HG03469 (cell line): ENCODE data around the gene ZNF512B.
"Not testable (repeated sequence)": the region's sequence is repeated elsewhere in the genome, so short reads cannot be mapped to it uniquely, and the experiment has no call there.

Source experiments
- ATAC-seq: cut with Tn5 transposase; IDR thresholded peaks from one replicate; pipeline ENCODE4 v1.9.1; 2021; ENCODE audit warnings: mild to moderate bottlenecking, moderate library complexity, moderate number of reproducible peaks; ENCODE audit not compliant: unreplicated experiment

ZNF512B gene

GRCh38 chr20:63978319-63979228, 8.8 kb upstream of the ZNF512B start:
- no peak for ATAC-seq

- ATAC-seq, result no peak
Measured at GRCh38 chr20:63977739-63978276, 8.1 kb upstream of the ZNF512B start.

GRCh38 chr20:63976980-63977738, 7.4 kb upstream of the ZNF512B start:
- no peak for ATAC-seq

- not testable (repeated sequence) for ATAC-seq
Measured at GRCh38 chr20:63976511-63976910, 6.8 kb upstream of the ZNF512B start.

- no peak for ATAC-seq
Measured at GRCh38 chr20:63974402-63975200, 4.9 kb upstream of the ZNF512B start.

- no peak for ATAC-seq
Measured at GRCh38 chr20:63973636-63974401, 4.1 kb upstream of the ZNF512B start.

GRCh38 chr20:63973160-63973479, 3.4 kb upstream of the ZNF512B start:
- ATAC-seq, result no peak

GRCh38 chr20:63972312-63973159, 2.8 kb upstream of the ZNF512B start:
- ATAC-seq, result no peak

- not testable (repeated sequence) for ATAC-seq
Measured at GRCh38 chr20:63971960-63972311, 2.2 kb upstream of the ZNF512B start.

- no peak for ATAC-seq
Measured at GRCh38 chr20:63970714-63971431, 1.1 kb upstream of the ZNF512B start.

GRCh38 chr20:63968928-63969760, 586 bp downstream of the ZNF512B start:
- no peak for ATAC-seq

- ATAC-seq, result no peak
Measured at GRCh38 chr20:63968136-63968927, 1.4 kb downstream of the ZNF512B start.

GRCh38 chr20:63967330-63968135, 2.2 kb downstream of the ZNF512B start:
- no peak for ATAC-seq

GRCh38 chr20:63966944-63967322, 2.8 kb downstream of the ZNF512B start:
- no peak for ATAC-seq

GRCh38 chr20:63966172-63966943, 3.4 kb downstream of the ZNF512B start:
- no peak for ATAC-seq

GRCh38 chr20:63964412-63964811, 5.3 kb downstream of the ZNF512B start:
- ATAC-seq, result no peak
